ENCODE data around the gene GALNT14. TPM values are rescaled to one million over a fixed set of nuclear protein-coding genes. Genes with fewer than 3 reads are reported as not detected.

Gene GALNT14
- total RNA-seq, 1 donor from 2014 or later: 1.7 TPM

GRCh38 chr2:31127931-31128330 lies 10.3 kb downstream of the GALNT14 start:
- no peak for TF ChIP-seq POLR2A (IDR thresholded peaks at IDR 0.05)

DNA sequence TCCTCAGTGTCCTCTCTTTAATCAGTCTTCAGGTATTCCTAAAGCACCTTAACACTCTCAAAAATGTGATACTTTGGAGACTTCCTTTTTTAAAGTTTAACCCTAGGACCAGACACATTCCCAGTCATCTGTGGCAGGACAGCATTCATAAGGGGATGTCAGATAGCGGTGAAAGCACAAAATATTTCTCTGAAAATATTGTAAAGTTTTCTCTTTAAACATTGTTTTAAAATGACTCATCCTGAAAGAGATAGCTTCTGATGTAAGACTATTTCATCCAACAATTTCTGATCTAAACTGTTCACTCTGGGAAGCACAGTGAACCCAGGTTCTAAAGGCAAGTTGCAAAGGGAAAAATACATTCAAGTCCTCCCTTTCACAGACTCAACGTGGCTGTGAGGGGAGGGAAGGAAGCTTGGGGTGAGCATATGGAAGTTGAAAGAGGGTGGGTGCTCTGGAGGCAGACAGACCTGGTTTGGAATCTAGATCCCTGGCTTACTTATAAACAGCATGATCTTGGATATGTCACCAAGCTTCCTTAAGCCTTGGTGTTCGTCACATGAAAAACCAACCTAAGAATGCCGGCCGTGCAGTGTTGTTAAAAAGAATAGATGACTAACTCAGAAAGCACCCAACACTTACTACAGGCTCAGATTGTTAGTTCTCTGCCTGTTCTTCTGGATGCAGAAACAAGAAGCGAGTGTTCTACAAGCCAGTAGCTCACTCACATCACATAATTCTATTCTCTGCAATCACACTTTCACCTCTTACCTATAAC lies 12.1 kb downstream of the GALNT14 start:
- TF ChIP-seq, protein P1, sequence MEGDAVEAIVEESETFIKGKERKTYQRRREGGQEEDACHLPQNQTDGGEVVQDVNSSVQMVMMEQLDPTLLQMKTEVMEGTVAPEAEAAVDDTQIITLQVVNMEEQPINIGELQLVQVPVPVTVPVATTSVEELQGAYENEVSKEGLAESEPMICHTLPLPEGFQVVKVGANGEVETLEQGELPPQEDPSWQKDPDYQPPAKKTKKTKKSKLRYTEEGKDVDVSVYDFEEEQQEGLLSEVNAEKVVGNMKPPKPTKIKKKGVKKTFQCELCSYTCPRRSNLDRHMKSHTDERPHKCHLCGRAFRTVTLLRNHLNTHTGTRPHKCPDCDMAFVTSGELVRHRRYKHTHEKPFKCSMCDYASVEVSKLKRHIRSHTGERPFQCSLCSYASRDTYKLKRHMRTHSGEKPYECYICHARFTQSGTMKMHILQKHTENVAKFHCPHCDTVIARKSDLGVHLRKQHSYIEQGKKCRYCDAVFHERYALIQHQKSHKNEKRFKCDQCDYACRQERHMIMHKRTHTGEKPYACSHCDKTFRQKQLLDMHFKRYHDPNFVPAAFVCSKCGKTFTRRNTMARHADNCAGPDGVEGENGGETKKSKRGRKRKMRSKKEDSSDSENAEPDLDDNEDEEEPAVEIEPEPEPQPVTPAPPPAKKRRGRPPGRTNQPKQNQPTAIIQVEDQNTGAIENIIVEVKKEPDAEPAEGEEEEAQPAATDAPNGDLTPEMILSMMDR (IDR thresholded peaks at IDR 0.05): no peak
- no peak for TF ChIP-seq POLR2A (IDR thresholded peaks at IDR 0.05)
- TF ChIP-seq POLR2AphosphoS5 (IDR thresholded peaks at IDR 0.05; ENCODE audit: insufficient read depth in 1 of 2, low read depth in 1 of 2): no peak
- H3K4me3 ChIP-seq: no peak overlapping the region
- H3K4me1 ChIP-seq: no peaks in the 10 kb centered on the region
- no peaks in the 10 kb centered on the region for H3K27me3 ChIP-seq
- DNase-seq (ENCODE audit: extremely low spot score in 2 of 2): no peak
- H3K27ac ChIP-seq: no peak overlapping the region
- no peaks in the 10 kb centered on the region for H3K36me3 ChIP-seq
- intact Hi-C loops (cut with DNase I): no loop called here
- no peaks in the 10 kb centered on the region for H3K9me3 ChIP-seq

More at GRCh38 chr2:31127931-31128330, 10.3 kb downstream of the GALNT14 start:
- Histone ChIP-seq H3K4me3 (no peak overlapping the region), H3K9me3 (no peaks in the 10 kb centered on the region), H3K4me1 (no peaks in the 10 kb centered on the region), H3K27ac (no peak overlapping the region), H3K27me3 (no peaks in the 10 kb centered on the region), H3K36me3 (no peaks in the 10 kb centered on the region)
- DNase-seq (ENCODE audit: extremely low spot score in 2 of 2): peak in 1 of 2 donors; percentile 28
- intact Hi-C loops (cut with DNase I): no loop called here

GRCh38 chr2:31124904-31125303 lies 13.3 kb downstream of the GALNT14 start:
- Histone ChIP-seq H3K27ac (no peak overlapping the region), H3K36me3 (no peaks in the 10 kb centered on the region), H3K4me3 (no peak overlapping the region), H3K9me3 (no peaks in the 10 kb centered on the region), H3K4me1 (no peaks in the 10 kb centered on the region), H3K27me3 (no peaks in the 10 kb centered on the region)
- TF ChIP-seq, protein P1 (IDR thresholded peaks at IDR 0.05): no peak
- TF ChIP-seq POLR2A (IDR thresholded peaks at IDR 0.05) (no peak), POLR2AphosphoS5 (IDR thresholded peaks at IDR 0.05; ENCODE audit: insufficient read depth in 1 of 2, low read depth in 1 of 2) (no peak)
- intact Hi-C loops (cut with DNase I): no loop called here
- DNase-seq (ENCODE audit: extremely low spot score in 2 of 2): peak in 1 of 2 donors; percentile 74

GRCh38 chr2:31122133-31122532 lies 16.1 kb downstream of the GALNT14 start:
- Histone ChIP-seq H3K36me3 (no peaks in the 10 kb centered on the region), H3K27ac (no peak overlapping the region), H3K9me3 (no peaks in the 10 kb centered on the region), H3K4me1 (no peaks in the 10 kb centered on the region), H3K27me3 (no peaks in the 10 kb centered on the region), H3K4me3 (no peak overlapping the region)
- no peak for TF ChIP-seq POLR2A (IDR thresholded peaks at IDR 0.05)
- intact Hi-C loops (cut with DNase I): no loop called here
- peak in 1 of 2 donors; percentile 40 for DNase-seq (ENCODE audit: extremely low spot score in 2 of 2)

DNA sequence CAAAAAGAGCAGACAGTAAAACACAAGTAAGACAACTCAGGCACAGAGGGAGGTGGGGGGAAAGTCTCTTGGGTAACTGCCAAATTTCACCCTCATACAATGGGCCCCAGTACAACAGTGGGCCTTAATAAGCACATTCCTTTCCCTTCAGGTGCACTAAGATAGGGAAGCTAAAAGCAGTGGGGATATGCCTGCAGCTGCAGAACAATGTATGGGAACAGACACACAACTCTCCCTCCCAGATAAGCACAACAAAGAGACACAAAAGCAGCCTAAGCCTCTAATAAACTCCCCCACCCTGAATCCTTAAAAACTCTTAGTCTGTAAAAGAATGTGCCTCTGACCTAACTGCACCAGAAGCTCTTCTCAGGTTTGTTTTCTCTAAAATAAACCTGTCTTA lies 24.5 kb downstream of the GALNT14 start:
- H3K4me3 ChIP-seq: no peak overlapping the region
- no peaks in the 10 kb centered on the region for H3K9me3 ChIP-seq
- H3K36me3 ChIP-seq: no peaks in the 10 kb centered on the region
- H3K27ac ChIP-seq: no peak overlapping the region
- TF ChIP-seq, protein P1 (IDR thresholded peaks at IDR 0.05): no peak
- TF ChIP-seq POLR2A (IDR thresholded peaks at IDR 0.05) (no peak), POLR2AphosphoS5 (IDR thresholded peaks at IDR 0.05; ENCODE audit: insufficient read depth in 1 of 2, low read depth in 1 of 2) (no peak)
- intact Hi-C loops (cut with DNase I): no loop called here
- no peak for DNase-seq (ENCODE audit: extremely low spot score in 2 of 2)
- no peaks in the 10 kb centered on the region for H3K27me3 ChIP-seq
- no peaks in the 10 kb centered on the region for H3K4me1 ChIP-seq

GRCh38 chr2:31112544-31112943 lies 25.7 kb downstream of the GALNT14 start:
- intact Hi-C loops (cut with DNase I): no loop called here
- H3K4me1 ChIP-seq: no peaks in the 10 kb centered on the region
- H3K27ac ChIP-seq: no peak overlapping the region
- H3K9me3 ChIP-seq: no peaks in the 10 kb centered on the region
- H3K27me3 ChIP-seq: no peaks in the 10 kb centered on the region
- no peak for DNase-seq (ENCODE audit: extremely low spot score in 2 of 2)
- no peaks in the 10 kb centered on the region for H3K36me3 ChIP-seq
- H3K4me3 ChIP-seq: no peak overlapping the region
- TF ChIP-seq POLR2AphosphoS5 (IDR thresholded peaks at IDR 0.05; ENCODE audit: insufficient read depth in 1 of 2, low read depth in 1 of 2): no peak
- TF ChIP-seq POLR2A (IDR thresholded peaks at IDR 0.05): no peak
- TF ChIP-seq, protein P1 (IDR thresholded peaks at IDR 0.05): no peak

Data from vagina (tissue), 2 donors.